ENCODE data around the gene STXBP6.

Gene STXBP6

GRCh38 chr14:25079311-25079710 is 29.4 kb upstream of the STXBP6 start:
- H3K27ac ChIP-seq (ENCODE audit: extremely low read depth, low read depth, low read length) = no peak overlapping the region
- ChIA-PET CTCF (interaction anchor here (0.6 to 1.2 kb wide), 3 partner anchors 37 to 53 kb away, joined by 3 to 4 read pairs (median 3); no protein-coding TSS in a partner anchor), POLR2A (no interaction called here)
- peaks cover 6% of the 10 kb centered on the region; the same call in 1 of the 2 replicates for H3K4me1 ChIP-seq (ENCODE audit: control insufficient read depth, insufficient read depth, low read length)
- H3K4me3 ChIP-seq (ENCODE audit: low read depth, low read length) = no peak overlapping the region
- H3K9me3 ChIP-seq (ENCODE audit: control insufficient read depth, insufficient read depth, low read depth, low read length) = no peaks in the 10 kb centered on the region; the same call in none of the 2 replicates
- no peaks in the 10 kb centered on the region for H3K36me3 ChIP-seq (ENCODE audit: control insufficient read depth in 2 of 2, insufficient read depth in 1 of 2, low read length in 2 of 2)
- TF ChIP-seq ZNF169 (tag by site-specific recombination; IDR thresholded peaks at IDR 0.05) (no peak), ZNF561 (tag by site-specific recombination; IDR thresholded peaks at IDR 0.05; ENCODE audit: borderline replicate concordance) (no peak), ZNF521 (tag by site-specific recombination; IDR thresholded peaks at IDR 0.05) (no peak), ZBTB6 (tag by site-specific recombination; IDR thresholded peaks at IDR 0.05) (no peak), ZSCAN16 (tag by site-specific recombination; IDR thresholded peaks at IDR 0.05) (no peak)

GRCh38 chr14:25074099-25074685 is 24.2 kb upstream of the STXBP6 start:
- H3K4me3 ChIP-seq (ENCODE audit: low read depth, low read length) = no peak overlapping the region

GRCh38 chr14:25069879-25070278 is 19.9 kb upstream of the STXBP6 start:
- no peaks in the 10 kb centered on the region for H3K4me1 ChIP-seq (ENCODE audit: control insufficient read depth, insufficient read depth, low read length)
- H3K4me3 ChIP-seq (ENCODE audit: low read depth, low read length) = no peak overlapping the region
- ChIA-PET POLR2A (no interaction called here), CTCF (interaction anchor here (1.2 kb wide), 1 partner anchor 62 kb away, joined by 3 read pairs; no protein-coding TSS in a partner anchor)
- TF ChIP-seq PRDM6 (tag by site-specific recombination; IDR thresholded peaks at IDR 0.05) = no peak
- TF ChIP-seq ZNF518A (tag by site-specific recombination; conservative IDR thresholded peaks at IDR 0.05; ENCODE audit: low read depth) = no peak
- no peak for TF ChIP-seq ZNF211 (tag by site-specific recombination; IDR thresholded peaks at IDR 0.05; ENCODE audit: low read depth)
- no peak for TF ChIP-seq ZNF501 (tag by site-specific recombination; IDR thresholded peaks at IDR 0.05)
- no peak for TF ChIP-seq TSHZ1 (tag by site-specific recombination; IDR thresholded peaks at IDR 0.05; ENCODE audit: borderline replicate concordance)
- H3K36me3 ChIP-seq (ENCODE audit: control insufficient read depth in 2 of 2, insufficient read depth in 1 of 2, low read length in 2 of 2) = no peaks in the 10 kb centered on the region
- H3K9me3 ChIP-seq (ENCODE audit: control insufficient read depth, insufficient read depth, low read depth, low read length) = no peaks in the 10 kb centered on the region
- H3K27ac ChIP-seq (ENCODE audit: extremely low read depth, low read depth, low read length) = no peak overlapping the region

More at GRCh38 chr14:25074099-25074685, 24.2 kb upstream of the STXBP6 start:
- POLR2A ChIA-PET = no interaction called here
- peaks cover 6% of the 10 kb centered on the region; the same call in 1 of the 2 replicates for H3K4me1 ChIP-seq (ENCODE audit: control insufficient read depth, insufficient read depth, low read length)
- no peak overlapping the region for H3K27ac ChIP-seq (ENCODE audit: extremely low read depth, low read depth, low read length)
- CTCF ChIA-PET = interaction anchor here (0.7 to 1.2 kb wide), 2 partner anchors 54 to 268 kb away, joined by 3 read pairs; no protein-coding TSS in a partner anchor
- no peaks in the 10 kb centered on the region for H3K36me3 ChIP-seq (ENCODE audit: control insufficient read depth in 2 of 2, insufficient read depth in 1 of 2, low read length in 2 of 2)
- no peaks in the 10 kb centered on the region for H3K9me3 ChIP-seq (ENCODE audit: control insufficient read depth, insufficient read depth, low read depth, low read length)
- TF ChIP-seq ZNF324 (tag by site-specific recombination; IDR thresholded peaks at IDR 0.05) (no peak), ZNF423 (tag by site-specific recombination; IDR thresholded peaks at IDR 0.05) (no peak), ZNF792 (tag by site-specific recombination; IDR thresholded peaks at IDR 0.05) (no peak), ZXDB (tag by site-specific recombination; IDR thresholded peaks at IDR 0.05) (no peak), ZSCAN16 (tag by site-specific recombination; IDR thresholded peaks at IDR 0.05) (no peak), ZNF596 (tag by site-specific recombination; IDR thresholded peaks at IDR 0.05) (no peak), ZNF23 (tag by site-specific recombination; IDR thresholded peaks at IDR 0.05; ENCODE audit: borderline replicate concordance) (no peak), ZNF785 (tag by site-specific recombination; IDR thresholded peaks at IDR 0.05) (no peak)

Data from HEK293 (cell line).